HepG2 (cell line): ENCODE results near the gene AKR1C2. TPM values are rescaled to one million over a fixed set of nuclear protein-coding genes. Genes with fewer than 3 reads are reported as not detected.

Experiments used
- ATAC-seq: fragments of 200-7000 bp; cut with Tn5 transposase; 3 replicates; pipeline ENCODE4 v1.9.1; 2020; ENCODE audit warnings: mild to moderate bottlenecking, moderate library complexity
- BruUV-seq: library from RNA; stranded (reverse); fragments of 400-500 nt; replicated peaks from 2 replicates; lab custom pipeline; 2021; lab: Mats Ljungman, UMichigan
- CTCF ChIA-PET: fragments of 300-600 bp; formaldehyde crosslinking; extraction: SDS; loops from one replicate; lab custom pipeline; 2021; ENCODE audit warnings: low total read pairs, inconsistent platforms, low intra/inter-chr PET ratio; lab: Yijun Ruan, JAX
- POLR2A ChIA-PET: fragments of 350-600 bp; sonication (Branson Sonifier 250); formaldehyde crosslinking; loops from one replicate; lab custom pipeline; 2020; ENCODE audit warnings: antibody characterized with exemption, inconsistent platforms; lab: Yijun Ruan, JAX
- DNase-seq: peaks from one replicate; pipeline ENCODE4 v3.0.0-alpha.2; 2015; ENCODE audit warnings: low spot score
- FAIRE-seq: peaks from 3 replicates; lab custom pipeline; 2011; peaks lifted over from hg19 to GRCh38; lab: Jason Lieb, UNC
- H2AFZ ChIP-seq: one replicate; pipeline ENCODE4 v1.6.1; 2011; ENCODE audit warnings: low read length, inconsistent platforms
- H3K27ac ChIP-seq: fragments of 300-600 bp; 3 replicates; pipeline ENCODE4 v1.8.0; 2011; ENCODE audit warnings: mixed run types, mild to moderate bottlenecking, mixed read lengths, low read length, inconsistent platforms; ENCODE audit not compliant: insufficient read depth; ENCODE audit errors: extremely low read length
- H3K27me3 ChIP-seq, 2 experiments: fragments of 200-600 bp in 1 of 2; 2 replicates in 1 of 2; 3 replicates in 1 of 2; pipeline versions ENCODE4 v1.6.0 to v1.8.0; 2011; ENCODE audit warnings: low read length in 2 of 2, mild to moderate bottlenecking in 2 of 2, moderate library complexity in 2 of 2, inconsistent platforms in 1 of 2; ENCODE audit not compliant: insufficient read depth in 2 of 2, control insufficient read depth in 1 of 2
- H3K36me3 ChIP-seq, 2 experiments: fragments of 200-600 bp in 1 of 2; replicated peaks in 1 of 2; 2 replicates in 1 of 2; 3 replicates in 1 of 2; pipeline versions ENCODE4 v1.5.1 to v1.8.0; 2011; ENCODE audit warnings: low read length in 2 of 2, inconsistent platforms in 1 of 2; ENCODE audit not compliant: insufficient read depth in 2 of 2, control insufficient read depth in 1 of 2
- H3K4me1 ChIP-seq: 2 replicates; pipeline ENCODE4 v1.5.1; 2012; ENCODE audit warnings: low read length, inconsistent platforms; ENCODE audit not compliant: insufficient read depth
- H3K4me2 ChIP-seq: 2 replicates; pipeline ENCODE4 v1.6.0; 2011; ENCODE audit warnings: low read depth, low read length, inconsistent platforms
- H3K4me3 ChIP-seq, 3 experiments: fragments of 200-600 bp in 1 of 3; sonication (generic), shearing (Covaris generic) in 1 of 3; replicated peaks in 1 of 3; 2 replicates each; pipeline ENCODE4 v1.5.1; 2011 to 2016; ENCODE audit warnings: low read length in 3 of 3, inconsistent platforms in 2 of 3, low read depth in 2 of 3, mild to moderate bottlenecking in 2 of 3, control low read depth in 1 of 3, mixed read lengths in 1 of 3; ENCODE audit not compliant: insufficient read depth in 1 of 3
- H3K79me2 ChIP-seq: one replicate; pipeline ENCODE4 v1.6.1; 2011; ENCODE audit warnings: low read length, inconsistent platforms; ENCODE audit not compliant: insufficient read depth
- H3K9ac ChIP-seq: 2 replicates; pipeline ENCODE4 v1.6.0; 2011; ENCODE audit warnings: mild to moderate bottlenecking, low read depth, low read length, inconsistent platforms; ENCODE audit not compliant: insufficient read depth
- H3K9me3 ChIP-seq: 2 replicates; pipeline ENCODE4 v1.5.1; 2012; ENCODE audit warnings: mild to moderate bottlenecking, low read length
- H4K20me1 ChIP-seq: 2 replicates; pipeline ENCODE4 v1.6.0; 2011; ENCODE audit warnings: inconsistent platforms, mild to moderate bottlenecking, low read length, moderate library complexity; ENCODE audit not compliant: insufficient read depth
- CREB1 ChIP-seq, 2 experiments: fragments of 450-650 bp in 1 of 2; IDR thresholded peaks; 2 replicates each; pipeline ENCODE4 v1.6.1; 2016 to 2017; ENCODE audit warnings: control low read depth in 1 of 2, mild to moderate bottlenecking in 1 of 2, missing compliant biosample characterization in 1 of 2, missing genetic modification characterization in 1 of 2
- KDM1A ChIP-seq: IDR thresholded peaks from 2 replicates; pipeline ENCODE4 v1.6.1; 2016; ENCODE audit warnings: missing compliant biosample characterization
- MIXL1 ChIP-seq: IDR thresholded peaks from 2 replicates; pipeline ENCODE4 v1.6.1; 2016
- NCOA2 ChIP-seq: sonication (generic); formaldehyde crosslinking; IDR thresholded peaks from 2 replicates; pipeline ENCODE4 v1.8.0; 2022; ENCODE audit warnings: inconsistent platforms
- NFIB ChIP-seq: sonication (generic); formaldehyde crosslinking; IDR thresholded peaks from 2 replicates; pipeline ENCODE4 v1.9.0; 2021; ENCODE audit warnings: missing genetic modification reagents, mild to moderate bottlenecking, borderline replicate concordance
- NFKB2 ChIP-seq: sonication (generic); formaldehyde crosslinking; IDR thresholded peaks from 2 replicates; pipeline ENCODE4 v1.4.0; 2020; ENCODE audit warnings: missing genetic modification reagents, borderline replicate concordance
- SALL2 ChIP-seq: sonication (generic); formaldehyde crosslinking; IDR thresholded peaks from 2 replicates; pipeline ENCODE4 v1.8.1; 2023; ENCODE audit warnings: mild to moderate bottlenecking, missing genetic modification reagents, inconsistent platforms
- TGIF2 ChIP-seq: IDR thresholded peaks from 2 replicates; pipeline ENCODE4 v1.6.1; 2016; ENCODE audit warnings: control low read depth, missing compliant biosample characterization
- ZNF256 ChIP-seq: sonication (generic); formaldehyde crosslinking; conservative IDR thresholded peaks from 2 replicates; pipeline ENCODE4 v1.4.0; 2020; ENCODE audit warnings: missing genetic modification reagents
- ZNF274 ChIP-seq: sonication (generic); formaldehyde crosslinking; IDR thresholded peaks from 2 replicates; pipeline ENCODE4 v1.5.1; 2020; ENCODE audit warnings: mild to moderate bottlenecking, missing genetic modification reagents
- ZNF296 ChIP-seq: sonication (generic); formaldehyde crosslinking; conservative IDR thresholded peaks from 2 replicates; pipeline ENCODE4 v1.5.0; 2020; ENCODE audit warnings: mild to moderate bottlenecking, missing genetic modification reagents
- ZNF558 ChIP-seq: sonication (generic); formaldehyde crosslinking; IDR thresholded peaks from 2 replicates; pipeline ENCODE4 v1.9.0; 2022; ENCODE audit warnings: mild to moderate bottlenecking, missing genetic modification reagents, borderline replicate concordance
- ZNF577 ChIP-seq: sonication (generic); formaldehyde crosslinking; IDR thresholded peaks from 2 replicates; pipeline ENCODE4 v1.4.0; 2020; ENCODE audit warnings: mild to moderate bottlenecking, low read depth, missing genetic modification reagents, borderline replicate concordance
- WGBS: methylation state at CpG from one replicate; pipeline ENCODE4 v1.1.6; 2017; ENCODE audit warnings: low lambda C conversion rate; 5-methylcytosine and 5-hydroxymethylcytosine counted together
- in situ Hi-C: cut with HindIII; loops from 2 replicates; pipeline ENCODE4 v1.10.0; 2017; ENCODE audit warnings: low pct_unique_long_range_greater_than_20kb; ENCODE audit not compliant: extremely low pct_ligation_motif_present
- intact Hi-C: fragments of 100-400 bp; cut with micrococcal nuclease; formaldehyde crosslinking; loops from one replicate; pipeline ENCODE4 v1.10.0; 2022; ENCODE audit not compliant: unreplicated experiment
- polyA plus RNA-seq, 8 experiments: library from polyadenylated mRNA; depleted of rRNA in 3 of 8; stranded (reverse) in 7 of 8; unstranded in 1 of 8; fragments of >200 nt; fragmentation: Illumina TruSeq in 4 of 8; extraction: Trizol in 4 of 8; gene quantifications; 2 replicates each; pipeline versions ENCODE4 v1.2.1 to v1.2.3, GENCODE V29; 2011 to 2016; ENCODE audit warnings: low read depth in 4 of 8, missing spikeins in 1 of 8, mixed read lengths in 1 of 8; ENCODE audit not compliant: insufficient read depth in 1 of 8
- total RNA-seq, 5 experiments: library from RNA; depleted of rRNA; stranded (reverse); fragments of >200 nt; fragmentation: Illumina TruSeq; extraction: Trizol; gene quantifications; 2 replicates each; pipeline ENCODE4 v1.2.3, GENCODE V29; 2016; ENCODE audit warnings: low read depth in 1 of 5
- TF ChIP-seq, protein P1 (sequence below): sonication (generic); formaldehyde crosslinking; IDR thresholded peaks from 2 replicates; pipeline ENCODE4 v1.9.0; 2021; ENCODE audit warnings: missing genetic modification reagents, mild to moderate bottlenecking, borderline replicate concordance
- TF ChIP-seq, protein P2 (sequence below): IDR thresholded peaks from 2 replicates; pipeline ENCODE4 v1.6.1; 2016; ENCODE audit warnings: low read depth, borderline replicate concordance
- TF ChIP-seq, protein P3 (sequence below): IDR thresholded peaks from 2 replicates; pipeline ENCODE4 v1.6.1; 2016
- TF ChIP-seq, protein P4 (sequence below): sonication (generic); formaldehyde crosslinking; IDR thresholded peaks from 2 replicates; pipeline ENCODE4 v1.5.0; 2020; ENCODE audit warnings: missing genetic modification reagents
- TF ChIP-seq, protein P5 (sequence below): sonication (generic); formaldehyde crosslinking; IDR thresholded peaks from 2 replicates; pipeline ENCODE4 v1.9.0; 2022; ENCODE audit warnings: missing genetic modification reagents, mild to moderate bottlenecking, borderline replicate concordance

Gene AKR1C2
- total and polyA plus RNA-seq, 2 of the 13 experiments (the other 11 are each of a cell fraction or from before 2014, with no cell fraction given) = 140 to 900 TPM

DNA sequence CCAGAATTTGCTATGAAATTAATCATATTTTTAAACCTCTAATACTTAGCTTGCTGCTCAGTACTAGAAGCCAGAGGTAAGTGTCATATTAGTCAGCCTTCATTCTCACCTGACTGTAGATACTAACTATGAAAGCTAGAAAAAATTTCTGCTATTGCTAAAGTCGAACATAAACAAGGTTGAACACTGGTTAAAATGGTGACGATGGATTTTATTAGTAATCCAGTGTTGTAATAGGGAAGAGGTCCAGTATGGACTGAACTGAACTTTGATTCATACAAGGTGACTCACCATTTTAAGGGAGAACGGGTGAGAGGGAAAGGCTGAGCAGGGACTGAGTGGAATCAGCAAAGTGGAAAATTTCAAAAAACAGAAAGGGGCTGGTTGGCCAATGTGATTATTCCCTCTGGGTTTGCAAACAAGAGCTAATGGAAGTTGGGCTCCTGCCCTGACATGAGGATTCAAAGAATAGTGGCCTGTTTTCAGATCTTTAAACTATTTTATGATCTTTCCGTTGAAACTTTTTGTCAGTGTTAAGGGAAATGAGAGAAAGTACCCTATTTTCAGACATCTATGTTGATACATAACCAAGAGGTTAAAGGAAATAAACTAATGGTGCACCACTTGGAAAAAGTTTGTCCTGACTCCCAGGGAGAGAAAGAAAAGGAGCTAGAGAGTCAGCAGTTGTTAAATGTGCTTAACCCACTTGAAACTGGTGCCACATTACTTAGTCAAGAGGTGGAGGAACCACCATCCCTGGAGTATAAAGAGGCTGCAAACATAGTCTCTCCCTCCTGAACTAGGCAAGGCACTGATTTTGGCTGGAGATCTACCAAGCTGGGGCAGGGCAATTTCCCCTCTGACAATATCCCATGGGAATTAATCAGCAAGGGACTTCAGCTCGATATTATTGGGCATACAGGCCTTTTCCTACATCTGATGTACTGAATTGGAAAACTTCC lies 55.7 kb downstream of the AKR1C2 start:
- Histone ChIP-seq H3K27ac (peak overlapping the region; percentile 99), H3K9ac (peak overlapping the region; percentile 78), H3K4me1 (peaks cover 93% of the 10 kb centered on the region), H3K79me2 (no peaks in the 10 kb centered on the region), H3K27me3 (no peaks in the 10 kb centered on the region), H2AFZ (no peak overlapping the region), H4K20me1 (no peaks in the 10 kb centered on the region), H3K4me3 (peak overlapping the region in 2 of 3 experiments; percentile 5 to 36; a peak in 2 of 6 replicates), H3K9me3 (no peaks in the 10 kb centered on the region), H3K36me3 (no peaks in the 10 kb centered on the region), H3K4me2 (peak overlapping the region; percentile 66)
- intact Hi-C loops (loop anchor here (2.0 kb wide), 1 partner anchor 123 kb away; no protein-coding TSS in a partner anchor), in situ Hi-C loops (no loop called here)
- peak; percentile 100 for DNase-seq
- 6% methylated on average over 5 of the region's 5 CpGs for WGBS
- ATAC-seq = peak; percentile 91
- peak; percentile 90 for FAIRE-seq
- TSS peak; percentile 98 for BruUV-seq
- CTCF ChIA-PET = no interaction called here
- POLR2A ChIA-PET = interaction anchor here (0.8 to 3.2 kb wide), 12 partner anchors 9 to 200 kb away, joined by 3 to 86 read pairs (median 5); partner anchors contain the start of gene AKR1C1
- TF ChIP-seq MIXL1 (peak; percentile 80; the same call in 1 of the 2 replicates), NFKB2 (CRISPR knock-in tag) (no peak), NCOA2 (CRISPR knock-in tag) (peak; percentile 92), SALL2 (CRISPR knock-in tag) (no peak), ZNF577 (CRISPR knock-in tag) (no peak), TGIF2 (CRISPR knock-in tag) (peak; percentile 18; the same call in 1 of the 2 replicates), ZNF256 (CRISPR knock-in tag) (no peak), ZNF274 (CRISPR knock-in tag) (no peak), NFIB (CRISPR knock-in tag) (no peak), ZNF558 (CRISPR knock-in tag) (no peak), CREB1 (IDR thresholded peaks at IDR 0.05) (peak; percentile 88), CREB1 (CRISPR knock-in tag; IDR thresholded peaks at IDR 0.05) (peak; percentile 59; the same call in 1 of the 2 replicates), KDM1A (no peak), ZNF296 (CRISPR knock-in tag) (no peak)
- TF ChIP-seq, protein P1, sequence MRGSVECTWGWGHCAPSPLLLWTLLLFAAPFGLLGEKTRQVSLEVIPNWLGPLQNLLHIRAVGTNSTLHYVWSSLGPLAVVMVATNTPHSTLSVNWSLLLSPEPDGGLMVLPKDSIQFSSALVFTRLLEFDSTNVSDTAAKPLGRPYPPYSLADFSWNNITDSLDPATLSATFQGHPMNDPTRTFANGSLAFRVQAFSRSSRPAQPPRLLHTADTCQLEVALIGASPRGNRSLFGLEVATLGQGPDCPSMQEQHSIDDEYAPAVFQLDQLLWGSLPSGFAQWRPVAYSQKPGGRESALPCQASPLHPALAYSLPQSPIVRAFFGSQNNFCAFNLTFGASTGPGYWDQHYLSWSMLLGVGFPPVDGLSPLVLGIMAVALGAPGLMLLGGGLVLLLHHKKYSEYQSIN (CRISPR knock-in tag) = no peak
- TF ChIP-seq, protein P2, sequence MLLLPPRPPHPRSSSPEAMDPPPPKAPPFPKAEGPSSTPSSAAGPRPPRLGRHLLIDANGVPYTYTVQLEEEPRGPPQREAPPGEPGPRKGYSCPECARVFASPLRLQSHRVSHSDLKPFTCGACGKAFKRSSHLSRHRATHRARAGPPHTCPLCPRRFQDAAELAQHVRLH = 0 out of 2 replicates have a peak, but pooled peaks have one; percentile 60
- TF ChIP-seq, protein P3, sequence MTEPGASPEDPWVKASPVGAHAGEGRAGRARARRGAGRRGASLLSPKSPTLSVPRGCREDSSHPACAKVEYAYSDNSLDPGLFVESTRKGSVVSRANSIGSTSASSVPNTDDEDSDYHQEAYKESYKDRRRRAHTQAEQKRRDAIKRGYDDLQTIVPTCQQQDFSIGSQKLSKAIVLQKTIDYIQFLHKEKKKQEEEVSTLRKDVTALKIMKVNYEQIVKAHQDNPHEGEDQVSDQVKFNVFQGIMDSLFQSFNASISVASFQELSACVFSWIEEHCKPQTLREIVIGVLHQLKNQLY (CRISPR knock-in tag) = no peak; the same call in 1 of the 2 replicates
- TF ChIP-seq, protein P4, sequence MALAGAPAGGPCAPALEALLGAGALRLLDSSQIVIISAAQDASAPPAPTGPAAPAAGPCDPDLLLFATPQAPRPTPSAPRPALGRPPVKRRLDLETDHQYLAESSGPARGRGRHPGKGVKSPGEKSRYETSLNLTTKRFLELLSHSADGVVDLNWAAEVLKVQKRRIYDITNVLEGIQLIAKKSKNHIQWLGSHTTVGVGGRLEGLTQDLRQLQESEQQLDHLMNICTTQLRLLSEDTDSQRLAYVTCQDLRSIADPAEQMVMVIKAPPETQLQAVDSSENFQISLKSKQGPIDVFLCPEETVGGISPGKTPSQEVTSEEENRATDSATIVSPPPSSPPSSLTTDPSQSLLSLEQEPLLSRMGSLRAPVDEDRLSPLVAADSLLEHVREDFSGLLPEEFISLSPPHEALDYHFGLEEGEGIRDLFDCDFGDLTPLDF (CRISPR knock-in tag) = 0 out of 2 replicates have a peak, but pooled peaks have one; percentile 40
- TF ChIP-seq, protein P5, sequence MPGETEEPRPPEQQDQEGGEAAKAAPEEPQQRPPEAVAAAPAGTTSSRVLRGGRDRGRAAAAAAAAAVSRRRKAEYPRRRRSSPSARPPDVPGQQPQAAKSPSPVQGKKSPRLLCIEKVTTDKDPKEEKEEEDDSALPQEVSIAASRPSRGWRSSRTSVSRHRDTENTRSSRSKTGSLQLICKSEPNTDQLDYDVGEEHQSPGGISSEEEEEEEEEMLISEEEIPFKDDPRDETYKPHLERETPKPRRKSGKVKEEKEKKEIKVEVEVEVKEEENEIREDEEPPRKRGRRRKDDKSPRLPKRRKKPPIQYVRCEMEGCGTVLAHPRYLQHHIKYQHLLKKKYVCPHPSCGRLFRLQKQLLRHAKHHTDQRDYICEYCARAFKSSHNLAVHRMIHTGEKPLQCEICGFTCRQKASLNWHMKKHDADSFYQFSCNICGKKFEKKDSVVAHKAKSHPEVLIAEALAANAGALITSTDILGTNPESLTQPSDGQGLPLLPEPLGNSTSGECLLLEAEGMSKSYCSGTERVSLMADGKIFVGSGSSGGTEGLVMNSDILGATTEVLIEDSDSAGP (CRISPR knock-in tag) = no peak
